ENCODE results near the gene CFAP58.

DNA sequence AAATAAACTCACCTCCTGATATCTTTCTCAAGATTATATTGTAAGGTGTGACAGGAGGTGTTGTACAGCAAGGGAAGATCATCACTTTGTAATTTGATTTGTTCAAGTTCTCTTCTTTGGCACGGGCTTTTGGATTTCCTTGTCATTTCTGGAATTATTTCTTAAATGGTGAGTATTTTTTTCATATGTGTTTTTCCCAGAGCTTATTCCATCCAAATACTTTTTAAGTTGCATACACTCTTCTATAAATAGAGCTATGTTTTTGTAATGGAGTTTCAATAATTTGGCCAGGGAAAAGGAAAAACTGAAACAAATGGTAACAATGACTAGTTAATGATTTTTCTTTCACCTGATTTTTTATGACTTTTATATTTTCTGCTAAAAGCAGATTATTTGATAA lies 92.5 kb downstream of the CFAP58 start:
- TF ChIP-seq POLR2A (IDR thresholded peaks at IDR 0.05; ENCODE audit: low read depth, low read length) (no peak), POLR2AphosphoS5 (IDR thresholded peaks at IDR 0.05; ENCODE audit: insufficient read depth, low read depth, low read length) (no peak), CTCF (IDR thresholded peaks at IDR 0.05; ENCODE audit: extremely low read depth in 1 of 2, insufficient read depth in 1 of 2, low read depth in 1 of 2, low read length in 2 of 2) (no peak), JUN (IDR thresholded peaks at IDR 0.05; ENCODE audit: borderline replicate concordance, insufficient read depth, insufficient read length, low read depth) (no peak), MYC (IDR thresholded peaks at IDR 0.05; ENCODE audit: low read depth, low read length) (no peak)
